Neutrophil (primary cell): ENCODE data around the gene NAGK.

Source experiments
- H3K27ac ChIP-seq: fragments of 200-600 bp; sonication (generic); 2 replicates; pipeline ENCODE4 v1.5.1; 2016; ENCODE audit warnings: mild to moderate bottlenecking, moderate library complexity
- H3K27me3 ChIP-seq: fragments of 200-600 bp; sonication (generic); 2 replicates; pipeline ENCODE4 v1.6.0; 2016; ENCODE audit warnings: mild to moderate bottlenecking
- H3K36me3 ChIP-seq: fragments of 200-600 bp; sonication (generic); 2 replicates; pipeline ENCODE4 v1.5.1; 2017
- H3K4me1 ChIP-seq, 2 experiments: fragments of 200-600 bp in 1 of 2; sonication (generic) in 1 of 2; 1 replicate in 1 of 2; 2 replicates in 1 of 2; pipeline versions ENCODE4 v1.5.1 to v1.6.1; 2013 to 2016; ENCODE audit warnings: low read depth in 1 of 2, low read length in 1 of 2, mild to moderate bottlenecking in 1 of 2, moderate library complexity in 1 of 2; ENCODE audit not compliant: control insufficient read depth in 1 of 2, insufficient read depth in 1 of 2
- H3K4me3 ChIP-seq, 2 experiments: fragments of 200-600 bp in 1 of 2; sonication (generic) in 1 of 2; 1 replicate in 1 of 2; 2 replicates in 1 of 2; pipeline ENCODE4 v1.5.1; 2013 to 2016; ENCODE audit warnings: low read depth in 1 of 2, low read length in 1 of 2, mild to moderate bottlenecking in 1 of 2, moderate library complexity in 1 of 2
- H3K9me3 ChIP-seq: fragments of 200-600 bp; sonication (generic); 2 replicates; pipeline ENCODE4 v1.5.1; 2016
- CTCF ChIP-seq: fragments of 200-600 bp; sonication (generic); IDR thresholded peaks from 2 replicates; pipeline ENCODE4 v1.5.1; 2016; ENCODE audit warnings: antibody characterized with exemption

NAGK gene

GRCh38 chr2:71066856-71067255 lies 1.6 kb upstream of the NAGK start:
- Histone ChIP-seq H3K27ac (peak overlapping the region; percentile 100), H3K27me3 (no peaks in the 10 kb centered on the region), H3K9me3 (no peaks in the 10 kb centered on the region), H3K4me3 (no peak overlapping the region), H3K36me3 (peaks cover 11% of the 10 kb centered on the region), H3K4me1 (peaks cover 84% of the 10 kb centered on the region in 2 experiments)
- TF ChIP-seq CTCF = no peak

GRCh38 chr2:71067567-71068217 lies 756 bp upstream of the NAGK start:
- no peak for TF ChIP-seq CTCF

GRCh38 chr2:71069376-71069775 lies 928 bp downstream of the NAGK start:
- H3K27me3 ChIP-seq = no peaks in the 10 kb centered on the region
- H3K4me1 ChIP-seq = peaks cover 90 to 92% of the 10 kb centered on the region in 2 experiments
- H3K36me3 ChIP-seq = peaks cover 30% of the 10 kb centered on the region
- no peak for TF ChIP-seq CTCF
- H3K4me3 ChIP-seq = peak overlapping the region; percentile 94 to 95
- H3K9me3 ChIP-seq = no peaks in the 10 kb centered on the region
- H3K27ac ChIP-seq = peak overlapping the region; percentile 100

More at GRCh38 chr2:71067567-71068217, 756 bp upstream of the NAGK start:
- peak overlapping the region; percentile 100 for H3K27ac ChIP-seq
- peaks cover 13% of the 10 kb centered on the region for H3K36me3 ChIP-seq
- H3K4me1 ChIP-seq = peaks cover 90 to 92% of the 10 kb centered on the region in 2 experiments
- H3K4me3 ChIP-seq = peak overlapping the region; percentile 94 to 95
- H3K9me3 ChIP-seq = no peaks in the 10 kb centered on the region
- H3K27me3 ChIP-seq = no peaks in the 10 kb centered on the region

GRCh38 chr2:71070294-71071093 lies 2.0 kb downstream of the NAGK start:
- no peaks in the 10 kb centered on the region for H3K9me3 ChIP-seq
- peaks cover 41% of the 10 kb centered on the region for H3K36me3 ChIP-seq
- H3K4me1 ChIP-seq = peaks cover 88 to 92% of the 10 kb centered on the region in 2 experiments
- TF ChIP-seq CTCF = no peak
- H3K27ac ChIP-seq = peak overlapping the region; percentile 100
- H3K4me3 ChIP-seq = peak overlapping the region; percentile 94 to 95
- H3K27me3 ChIP-seq = no peaks in the 10 kb centered on the region

- no peaks in the 10 kb centered on the region for H3K27me3 ChIP-seq
- H3K4me1 ChIP-seq = peaks cover 88 to 93% of the 10 kb centered on the region in 2 experiments
- H3K36me3 ChIP-seq = peaks cover 54% of the 10 kb centered on the region
- H3K9me3 ChIP-seq = no peaks in the 10 kb centered on the region
- TF ChIP-seq CTCF = peak; percentile 50
- peak overlapping the region; percentile 94 to 95 for H3K4me3 ChIP-seq
- H3K27ac ChIP-seq = peak overlapping the region; percentile 100
Measured at GRCh38 chr2:71071681-71072398, 3.4 kb downstream of the NAGK start.
